Measurements from ENCODE around the gene MRPL47.
"Not testable (repeated sequence)": the region's sequence is repeated elsewhere in the genome, so short reads cannot be mapped to it uniquely, and the experiment has no call there.

The MRPL47 gene

GRCh38 chr3:179604321-179605078 is at the start of gene MRPL47, which contains the start of gene NDUFB5:
MRPL47 (minus strand) TSS chr3:179604638; CDS start chr3:179604624, 14 bp downstream.
NDUFB5 (plus strand) TSS chr3:179604794; CDS start chr3:179604816, 22 bp downstream.
- DNase-seq = peak; percentile 96

- peak; percentile 65 for DNase-seq
Observed at GRCh38 chr3:179653096-179653797, 48.8 kb upstream of the MRPL47 start.

GRCh38 chr3:179652447-179653095 is 48.1 kb upstream of the MRPL47 start, which contains the start of gene USP13:
USP13 (plus strand) TSS chr3:179653040; CDS start chr3:179653226, 186 bp downstream.
- peak; percentile 68 for DNase-seq

GRCh38 chr3:179651687-179652446 is 47.4 kb upstream of the MRPL47 start:
- no peak for DNase-seq

- no peak for DNase-seq
Observed at GRCh38 chr3:179646177-179646576, 41.7 kb upstream of the MRPL47 start.

GRCh38 chr3:179643837-179644236 is 39.4 kb upstream of the MRPL47 start:
- not testable (repeated sequence) for DNase-seq

GRCh38 chr3:179642871-179643270 is 38.4 kb upstream of the MRPL47 start:
- DNase-seq = no peak

- DNase-seq = no peak
Observed at GRCh38 chr3:179640469-179640868, 36.0 kb upstream of the MRPL47 start.

- DNase-seq = no peak
Observed at GRCh38 chr3:179630753-179631451, 26.5 kb upstream of the MRPL47 start.

- DNase-seq = no peak
Observed at GRCh38 chr3:179624451-179624850, 20.0 kb upstream of the MRPL47 start.

GRCh38 chr3:179622023-179622422 is 17.6 kb upstream of the MRPL47 start:
- DNase-seq = no peak

GRCh38 chr3:179615458-179616173 is 11.2 kb upstream of the MRPL47 start:
- peak; percentile 3 for DNase-seq

- no peak for DNase-seq
Observed at GRCh38 chr3:179613807-179614206, 9.4 kb upstream of the MRPL47 start.

- no peak for DNase-seq
Observed at GRCh38 chr3:179610066-179610465, 5.6 kb upstream of the MRPL47 start.

- DNase-seq = peak; percentile 76
Observed at GRCh38 chr3:179608931-179609720, 4.7 kb upstream of the MRPL47 start.

- DNase-seq = peak; percentile 71
Observed at GRCh38 chr3:179606534-179607085, 2.2 kb upstream of the MRPL47 start.

- no peak for DNase-seq
Observed at GRCh38 chr3:179603831-179604230, 607 bp downstream of the MRPL47 start.

- DNase-seq = peak; percentile 38
Observed at GRCh38 chr3:179603321-179603720, 1.1 kb downstream of the MRPL47 start.

- no peak for DNase-seq
Observed at GRCh38 chr3:179599531-179599930, 4.9 kb downstream of the MRPL47 start.

- DNase-seq = no peak
Observed at GRCh38 chr3:179591313-179591712, 13.1 kb downstream of the MRPL47 start.
